ENCODE data around the gene PRRC2C. TPM values are rescaled to one million over a fixed set of nuclear protein-coding genes. Genes with fewer than 3 reads are reported as not detected.

Gene PRRC2C
- total RNA-seq, 1 donor from 2014 or later, result 152 TPM

DNA sequence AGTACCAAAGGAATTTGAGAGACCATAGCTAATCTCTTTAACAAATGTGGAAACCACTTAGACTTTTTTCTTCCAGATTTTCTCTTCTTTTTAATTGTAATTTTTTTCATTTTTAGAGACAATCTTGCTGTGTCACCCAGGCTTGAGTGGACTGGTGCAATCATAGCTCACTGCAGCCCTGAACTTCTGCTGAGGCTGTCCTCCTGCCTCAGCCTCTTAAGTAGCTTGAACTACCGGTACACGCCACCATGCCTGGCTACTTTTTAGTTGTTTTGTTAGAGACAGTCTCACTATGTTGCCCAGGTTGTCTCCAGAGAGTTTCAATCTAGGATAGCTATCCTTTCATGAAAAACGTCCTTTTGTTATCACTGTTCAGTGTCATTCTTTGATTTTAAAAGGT, 15.0 kb downstream of the PRRC2C start:
- TF ChIP-seq CTCF (IDR thresholded peaks at IDR 0.05), result no peak
- Mint-ChIP-seq H3K4me1 (ENCODE audit: unreplicated experiment) (peaks cover 15% of the 10 kb centered on the region), H3K27me3 (ENCODE audit: unreplicated experiment) (no peaks in the 10 kb centered on the region), H3K4me3 (ENCODE audit: unreplicated experiment) (no peak overlapping the region), H3K36me3 (ENCODE audit: unreplicated experiment) (peaks cover 6% of the 10 kb centered on the region), H3K9me3 (ENCODE audit: unreplicated experiment) (no peaks in the 10 kb centered on the region), H3K27ac (ENCODE audit: unreplicated experiment) (no peak overlapping the region)
- DNase-seq (ENCODE audit: extremely low spot score, unreplicated experiment), result no peak

DNA sequence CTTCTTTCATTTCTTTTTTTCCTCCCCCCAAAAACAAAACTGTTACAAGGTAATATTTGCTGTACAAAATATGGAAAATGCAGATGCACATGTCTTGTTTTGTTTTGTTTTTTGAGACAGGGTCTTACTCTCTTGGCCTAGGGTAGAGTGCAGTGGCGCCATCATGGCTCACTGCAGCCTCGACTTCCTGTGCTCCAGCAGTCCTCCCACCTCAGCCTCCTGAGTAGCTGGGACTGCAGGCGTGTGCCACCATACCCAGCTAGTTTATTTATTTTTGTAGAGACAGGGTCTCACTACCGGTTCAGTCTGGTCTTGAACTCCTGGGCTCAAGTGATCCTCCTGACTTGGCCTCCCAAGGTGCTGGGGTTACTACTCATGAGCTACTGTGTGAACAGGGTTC, 15.5 kb downstream of the PRRC2C start:
- no peaks in the 10 kb centered on the region for H3K9me3 Mint-ChIP-seq (ENCODE audit: unreplicated experiment)
- TF ChIP-seq CTCF (IDR thresholded peaks at IDR 0.05), result no peak
- no peak overlapping the region for H3K27ac Mint-ChIP-seq (ENCODE audit: unreplicated experiment)
- peaks cover 6% of the 10 kb centered on the region for H3K36me3 Mint-ChIP-seq (ENCODE audit: unreplicated experiment)
- no peaks in the 10 kb centered on the region for H3K27me3 Mint-ChIP-seq (ENCODE audit: unreplicated experiment)
- no peak for DNase-seq (ENCODE audit: extremely low spot score, unreplicated experiment)
- H3K4me1 Mint-ChIP-seq (ENCODE audit: unreplicated experiment), result peaks cover 14% of the 10 kb centered on the region
- no peak overlapping the region for H3K4me3 Mint-ChIP-seq (ENCODE audit: unreplicated experiment)

GRCh38 chr1:171501305-171502024, 16.1 kb downstream of the PRRC2C start:
- DNase-seq (ENCODE audit: extremely low spot score, unreplicated experiment), result no peak
- peaks cover 18% of the 10 kb centered on the region for H3K4me1 Mint-ChIP-seq (ENCODE audit: unreplicated experiment)
- no peaks in the 10 kb centered on the region for H3K27me3 Mint-ChIP-seq (ENCODE audit: unreplicated experiment)
- TF ChIP-seq CTCF (IDR thresholded peaks at IDR 0.05), result no peak
- no peak overlapping the region for H3K27ac Mint-ChIP-seq (ENCODE audit: unreplicated experiment)
- peaks cover 6% of the 10 kb centered on the region for H3K36me3 Mint-ChIP-seq (ENCODE audit: unreplicated experiment)
- no peaks in the 10 kb centered on the region for H3K9me3 Mint-ChIP-seq (ENCODE audit: unreplicated experiment)
- H3K4me3 Mint-ChIP-seq (ENCODE audit: unreplicated experiment), result no peak overlapping the region

DNA sequence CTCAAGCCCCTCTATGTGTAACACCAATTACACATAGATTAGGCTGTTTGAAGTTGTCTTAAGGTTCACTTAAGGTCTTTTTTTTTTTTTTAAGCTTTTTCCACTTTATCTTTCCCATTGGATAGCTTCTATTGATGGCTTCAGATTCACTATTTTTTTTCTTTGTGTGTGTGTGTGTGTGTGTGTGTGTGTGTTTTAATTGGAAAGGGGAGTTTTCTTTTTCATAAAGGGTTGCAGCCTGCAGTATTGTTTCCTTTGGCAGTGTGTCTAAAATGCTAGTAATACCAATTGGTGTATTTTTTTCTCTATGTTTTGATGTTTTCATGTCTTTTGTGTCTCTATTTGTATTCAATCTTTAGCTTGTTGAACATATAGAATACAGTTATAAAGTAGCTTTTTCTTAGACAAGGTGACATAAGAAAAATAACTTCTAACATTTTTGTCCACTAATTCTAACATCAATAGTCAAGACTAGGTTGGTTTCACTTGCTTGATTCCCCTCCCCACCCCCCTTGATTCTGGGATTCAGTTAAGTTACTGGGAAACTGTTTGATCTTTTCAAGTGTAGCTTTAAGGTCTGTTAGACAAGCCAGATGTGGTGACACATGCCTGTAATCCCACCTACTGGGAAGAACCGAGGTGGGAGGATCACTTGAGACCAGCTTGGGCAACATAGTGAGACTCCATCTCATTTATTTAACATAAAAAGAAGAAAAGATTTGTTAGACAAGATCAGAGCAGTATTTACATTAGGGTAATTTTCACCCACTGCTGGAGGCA, 21.4 kb downstream of the PRRC2C start:
- Mint-ChIP-seq H3K27ac (ENCODE audit: unreplicated experiment) (peak overlapping the region; percentile 48), H3K4me1 (ENCODE audit: unreplicated experiment) (peaks cover 44% of the 10 kb centered on the region), H3K9me3 (ENCODE audit: unreplicated experiment) (no peaks in the 10 kb centered on the region), H3K4me3 (ENCODE audit: unreplicated experiment) (no peak overlapping the region), H3K36me3 (ENCODE audit: unreplicated experiment) (peaks cover 3% of the 10 kb centered on the region), H3K27me3 (ENCODE audit: unreplicated experiment) (no peaks in the 10 kb centered on the region)
- TF ChIP-seq CTCF (IDR thresholded peaks at IDR 0.05), result no peak
- DNase-seq (ENCODE audit: extremely low spot score, unreplicated experiment), result no peak

DNA sequence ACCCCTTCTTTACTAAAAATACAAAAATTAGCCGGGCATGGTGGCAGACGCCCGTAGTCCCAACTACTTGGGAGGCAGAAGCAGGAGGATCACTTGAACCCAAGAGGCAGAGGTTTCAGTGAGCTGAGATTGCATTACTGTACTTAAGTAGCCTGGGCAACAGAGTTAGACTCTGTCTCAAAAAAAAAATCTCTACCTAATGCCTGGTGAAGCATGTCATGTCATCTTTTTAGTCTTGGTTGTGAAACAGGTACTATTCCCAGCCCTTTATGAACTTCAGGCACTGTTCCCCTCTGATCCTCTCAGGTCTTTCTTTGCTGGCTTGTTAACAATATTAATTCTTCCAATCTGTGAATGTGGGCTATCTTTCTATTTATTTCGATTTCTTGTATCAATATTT, 22.1 kb downstream of the PRRC2C start:
- Mint-ChIP-seq H3K27ac (ENCODE audit: unreplicated experiment) (no peak overlapping the region), H3K27me3 (ENCODE audit: unreplicated experiment) (no peaks in the 10 kb centered on the region), H3K4me1 (ENCODE audit: unreplicated experiment) (peaks cover 42% of the 10 kb centered on the region), H3K4me3 (ENCODE audit: unreplicated experiment) (no peak overlapping the region), H3K9me3 (ENCODE audit: unreplicated experiment) (no peaks in the 10 kb centered on the region), H3K36me3 (ENCODE audit: unreplicated experiment) (peaks cover 3% of the 10 kb centered on the region)
- TF ChIP-seq CTCF (IDR thresholded peaks at IDR 0.05), result no peak
- DNase-seq (ENCODE audit: extremely low spot score, unreplicated experiment), result no peak

All from osteocyte (in vitro differentiated cells).